C1 segment of cervical spinal cord (tissue), 14 donors: ENCODE results near the gene PHAX.
"Not testable (repeated sequence)": the region's sequence is repeated elsewhere in the genome, so short reads cannot be mapped to it uniquely, and the experiment has no call there.

Source experiments
- DNase-seq, 14 donors: peaks; one replicate each; lab custom pipeline; 2025; lab: John Stamatoyannopoulos, UW

Gene PHAX

GRCh38 chr5:126656401-126657007 is 55.8 kb downstream of the PHAX start:
- DNase-seq, result no peak

- DNase-seq, result no peak
These were observed 57.8 kb downstream of the PHAX start for GRCh38 chr5:126658561-126658960.

- no peak for DNase-seq
These were observed 59.2 kb downstream of the PHAX start for GRCh38 chr5:126659805-126660482.

- DNase-seq, result no peak
These were observed 63.8 kb downstream of the PHAX start for GRCh38 chr5:126664586-126664985.

- not testable (repeated sequence) for DNase-seq
These were observed 69.4 kb downstream of the PHAX start for GRCh38 chr5:126670109-126670508.

GRCh38 chr5:126671681-126672080 is 70.9 kb downstream of the PHAX start:
- not testable (repeated sequence) for DNase-seq

GRCh38 chr5:126673477-126673876 is 72.7 kb downstream of the PHAX start:
- no peak for DNase-seq

- DNase-seq, result no peak
These were observed 73.4 kb downstream of the PHAX start for GRCh38 chr5:126674145-126674544.

GRCh38 chr5:126675338-126675737 is 74.6 kb downstream of the PHAX start:
- DNase-seq, result no peak

- peak in 8 of 14 donors; percentile 4 to 44 (median 14) for DNase-seq
These were observed 75.5 kb downstream of the PHAX start for GRCh38 chr5:126676195-126676624.
